PC-3 (cell line): ENCODE results near the gene DRAXIN. TPM values are rescaled to one million over a fixed set of nuclear protein-coding genes. Genes with fewer than 3 reads are reported as not detected.

Source experiments
- ATAC-seq: fragments of 200-7000 bp; cut with Tn5 transposase; 2 replicates; pipeline ENCODE4 v1.9.1; 2020; ENCODE audit warnings: mild to moderate bottlenecking, moderate library complexity
- BruUV-seq: library from RNA; stranded (reverse); fragments of 400-500 nt; replicated peaks from 2 replicates; lab custom pipeline; 2021; lab: Mats Ljungman, UMichigan
- CTCF ChIA-PET: fragments of 300-600 bp; sonication (Branson Sonifier 250); formaldehyde crosslinking; loops from one replicate; lab custom pipeline; 2022; ENCODE audit warnings: antibody characterized with exemption; lab: Charles Lee
- POLR2A ChIA-PET: fragments of 300-600 bp; sonication (Branson Sonifier 250); formaldehyde crosslinking; loops from one replicate; lab custom pipeline; 2022; ENCODE audit warnings: antibody characterized with exemption; ENCODE audit not compliant: unreplicated experiment; lab: Charles Lee
- DNase-seq: peaks from one replicate; pipeline ENCODE4 v3.0.0-alpha.2; 2015
- H2AFZ ChIP-seq: fragments of 300-600 bp; sonication (generic); 2 replicates; pipeline ENCODE4 v1.6.0; 2016; ENCODE audit warnings: antibody characterized with exemption, low read length
- H3F3A ChIP-seq: fragments of 300-600 bp; sonication (generic); one replicate; pipeline ENCODE4 v1.6.0; 2017; ENCODE audit warnings: antibody characterized with exemption, low read length, control low read depth, mild to moderate bottlenecking; ENCODE audit not compliant: unreplicated experiment
- H3K27ac ChIP-seq: fragments of 300-600 bp; sonication (generic); 2 replicates; pipeline ENCODE4 v1.5.1; 2016; ENCODE audit warnings: mild to moderate bottlenecking, low read length
- H3K27me3 ChIP-seq: fragments of 300-600 bp; sonication (generic); 2 replicates; pipeline ENCODE4 v1.6.1; 2016; ENCODE audit warnings: low read length, mixed read lengths
- H3K36me3 ChIP-seq: fragments of 300-600 bp; sonication (generic); 2 replicates; pipeline ENCODE4 v1.6.1; 2016; ENCODE audit warnings: low read depth, mixed run types, low read length, mixed read lengths
- H3K4me1 ChIP-seq: fragments of 300-600 bp; sonication (generic); 2 replicates; pipeline ENCODE4 v1.5.1; 2016; ENCODE audit warnings: low read length; ENCODE audit not compliant: insufficient read depth
- H3K4me2 ChIP-seq: fragments of 300-600 bp; sonication (generic); 2 replicates; pipeline ENCODE4 v1.6.0; 2016; ENCODE audit warnings: low read length
- H3K4me3 ChIP-seq: fragments of 300-600 bp; sonication (generic); 2 replicates; pipeline ENCODE4 v1.5.1; 2016; ENCODE audit warnings: mild to moderate bottlenecking, low read length, mixed read lengths
- H3K79me2 ChIP-seq: fragments of 300-600 bp; sonication (generic); 2 replicates; pipeline ENCODE4 v1.6.1; 2017; ENCODE audit warnings: low read length, mixed read lengths
- H3K9ac ChIP-seq: fragments of 300-600 bp; sonication (generic); 2 replicates; pipeline ENCODE4 v1.6.0; 2016; ENCODE audit warnings: mild to moderate bottlenecking, low read length
- H3K9me2 ChIP-seq: fragments of 300-600 bp; sonication (generic); replicated peaks from 2 replicates; pipeline ENCODE4 v1.6.1; 2016; ENCODE audit warnings: mixed run types, low read length, mixed read lengths
- H3K9me3 ChIP-seq: fragments of 300-600 bp; sonication (generic); 2 replicates; pipeline ENCODE4 v1.6.1; 2016; ENCODE audit warnings: low read length, mixed read lengths
- H4K20me1 ChIP-seq: fragments of 300-600 bp; sonication (generic); 2 replicates; pipeline ENCODE4 v1.6.1; 2016; ENCODE audit warnings: low read length, mixed read lengths
- EZH2 ChIP-seq: fragments of 300-600 bp; sonication (generic); IDR thresholded peaks from one replicate; pipeline ENCODE4 v1.6.1; 2017; ENCODE audit warnings: antibody characterized with exemption, mild to moderate bottlenecking, low read length; ENCODE audit not compliant: unreplicated experiment
- EZH2phosphoT487 ChIP-seq: fragments of 300-600 bp; sonication (generic); IDR thresholded peaks from 2 replicates; pipeline ENCODE4 v1.6.1; 2018; ENCODE audit warnings: mild to moderate bottlenecking, antibody characterized with exemption, low read length, borderline replicate concordance
- intact Hi-C: fragments of 100-400 bp; cut with micrococcal nuclease; formaldehyde crosslinking; loops from 2 replicates; pipeline ENCODE4 v1.9.0; 2023
- total RNA-seq: library from RNA; depleted of rRNA; stranded (reverse); fragments of >200 nt; gene quantifications from 2 replicates; pipeline ENCODE4 v1.2.3, GENCODE V29; 2014
- TF ChIP-seq, protein P1 (sequence below): fragments of 300-600 bp; sonication (generic); conservative IDR thresholded peaks from 2 replicates; pipeline ENCODE4 v1.5.1; 2017; ENCODE audit warnings: antibody characterized with exemption, low read depth, mild to moderate bottlenecking, low read length

The DRAXIN gene
- total RNA-seq, 1 experiment from 2014 or later, result 0.07 TPM

DNA sequence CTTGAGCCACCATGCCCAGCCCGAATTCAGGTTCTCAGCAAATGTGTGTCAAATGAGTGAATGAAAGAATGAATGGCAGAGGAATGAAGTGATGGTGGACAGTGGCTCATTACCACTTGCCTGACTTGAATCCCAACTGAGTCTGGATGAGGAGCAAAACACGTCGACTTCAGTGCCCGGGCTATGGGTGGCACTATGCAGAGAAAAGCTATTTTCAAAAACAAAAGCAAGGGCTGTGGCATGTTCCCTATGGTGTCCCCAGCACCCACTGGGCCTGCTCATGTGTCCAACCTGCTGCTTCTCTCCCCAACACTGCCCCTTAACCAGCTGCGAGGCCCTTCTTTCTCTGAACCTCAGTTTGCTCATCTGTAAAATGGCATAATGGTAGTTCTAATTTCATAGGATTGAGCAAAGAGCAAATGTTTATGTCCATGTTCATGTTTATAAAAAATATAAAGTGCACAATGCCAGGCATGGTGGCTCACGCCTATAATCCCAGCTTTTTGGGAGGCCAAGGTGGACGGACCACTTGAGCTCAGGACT is 6.2 kb upstream of the DRAXIN start:
- H3K4me2 ChIP-seq, result no peak overlapping the region
- ATAC-seq (no peak), DNase-seq (no peak)
- H3K9ac ChIP-seq, result no peak overlapping the region
- no TSS peak for BruUV-seq
- H3K9me2 ChIP-seq, result no peaks in the 10 kb centered on the region
- no peak overlapping the region for H3K4me3 ChIP-seq
- intact Hi-C loops, result no loop called here
- no peaks in the 10 kb centered on the region for H3K79me2 ChIP-seq
- no peaks in the 10 kb centered on the region for H3K9me3 ChIP-seq
- peaks cover 7% of the 10 kb centered on the region for H3K27me3 ChIP-seq
- no peak overlapping the region for H2AFZ ChIP-seq
- no peaks in the 10 kb centered on the region for H3F3A ChIP-seq
- CTCF ChIA-PET, result no interaction called here
- no peaks in the 10 kb centered on the region for H4K20me1 ChIP-seq
- TF ChIP-seq EZH2phosphoT487 (no peak), EZH2 (no peak)
- TF ChIP-seq, protein P1, sequence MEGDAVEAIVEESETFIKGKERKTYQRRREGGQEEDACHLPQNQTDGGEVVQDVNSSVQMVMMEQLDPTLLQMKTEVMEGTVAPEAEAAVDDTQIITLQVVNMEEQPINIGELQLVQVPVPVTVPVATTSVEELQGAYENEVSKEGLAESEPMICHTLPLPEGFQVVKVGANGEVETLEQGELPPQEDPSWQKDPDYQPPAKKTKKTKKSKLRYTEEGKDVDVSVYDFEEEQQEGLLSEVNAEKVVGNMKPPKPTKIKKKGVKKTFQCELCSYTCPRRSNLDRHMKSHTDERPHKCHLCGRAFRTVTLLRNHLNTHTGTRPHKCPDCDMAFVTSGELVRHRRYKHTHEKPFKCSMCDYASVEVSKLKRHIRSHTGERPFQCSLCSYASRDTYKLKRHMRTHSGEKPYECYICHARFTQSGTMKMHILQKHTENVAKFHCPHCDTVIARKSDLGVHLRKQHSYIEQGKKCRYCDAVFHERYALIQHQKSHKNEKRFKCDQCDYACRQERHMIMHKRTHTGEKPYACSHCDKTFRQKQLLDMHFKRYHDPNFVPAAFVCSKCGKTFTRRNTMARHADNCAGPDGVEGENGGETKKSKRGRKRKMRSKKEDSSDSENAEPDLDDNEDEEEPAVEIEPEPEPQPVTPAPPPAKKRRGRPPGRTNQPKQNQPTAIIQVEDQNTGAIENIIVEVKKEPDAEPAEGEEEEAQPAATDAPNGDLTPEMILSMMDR, result peak; percentile 23; the same call in 1 of the 2 replicates
- POLR2A ChIA-PET, result interaction anchor here (0.7 kb wide), 1 partner anchor 211 kb away, joined by 3 read pairs; no protein-coding TSS in a partner anchor
- no peaks in the 10 kb centered on the region for H3K36me3 ChIP-seq
- peaks cover 4% of the 10 kb centered on the region; the same call in 1 of the 2 replicates for H3K4me1 ChIP-seq
- no peak overlapping the region for H3K27ac ChIP-seq

DNA sequence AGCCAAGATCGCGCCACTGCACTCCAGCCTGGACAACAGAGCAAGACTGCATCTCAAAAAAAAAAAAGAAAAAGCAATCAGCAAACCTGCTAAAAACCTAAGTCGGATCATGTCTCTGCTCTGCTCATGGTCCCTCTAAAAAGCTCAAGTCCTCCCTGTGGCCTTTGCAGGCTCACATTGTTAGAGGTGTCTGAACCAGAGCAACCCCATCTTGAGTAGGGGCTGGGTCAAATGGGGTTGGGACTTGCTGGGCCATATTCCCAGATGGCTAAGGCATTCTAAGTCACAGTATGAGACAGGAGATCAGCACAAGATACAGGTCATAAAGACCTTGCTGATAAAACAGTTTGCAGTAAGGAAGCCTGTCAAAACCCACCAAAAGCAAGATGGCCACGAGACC is 3.0 kb upstream of the DRAXIN start:
- TF ChIP-seq EZH2phosphoT487 (no peak), EZH2 (no peak)
- TF ChIP-seq, protein P1, result no peak
- H3K9me3 ChIP-seq, result no peaks in the 10 kb centered on the region
- ATAC-seq (no peak), DNase-seq (no peak)
- no peak overlapping the region for H3K9ac ChIP-seq
- no peaks in the 10 kb centered on the region for H3K36me3 ChIP-seq
- ChIA-PET CTCF (no interaction called here), POLR2A (no interaction called here)
- no peak overlapping the region for H3K27ac ChIP-seq
- H3K27me3 ChIP-seq, result peaks cover 24% of the 10 kb centered on the region
- H3K79me2 ChIP-seq, result no peaks in the 10 kb centered on the region
- H3K4me2 ChIP-seq, result no peak overlapping the region
- intact Hi-C loops, result no loop called here
- BruUV-seq, result no TSS peak
- no peaks in the 10 kb centered on the region for H4K20me1 ChIP-seq
- no peak overlapping the region for H3K4me3 ChIP-seq
- H3K9me2 ChIP-seq, result no peaks in the 10 kb centered on the region
- no peaks in the 10 kb centered on the region for H3F3A ChIP-seq
- H2AFZ ChIP-seq, result no peak overlapping the region
- H3K4me1 ChIP-seq, result peaks cover 17% of the 10 kb centered on the region

DNA sequence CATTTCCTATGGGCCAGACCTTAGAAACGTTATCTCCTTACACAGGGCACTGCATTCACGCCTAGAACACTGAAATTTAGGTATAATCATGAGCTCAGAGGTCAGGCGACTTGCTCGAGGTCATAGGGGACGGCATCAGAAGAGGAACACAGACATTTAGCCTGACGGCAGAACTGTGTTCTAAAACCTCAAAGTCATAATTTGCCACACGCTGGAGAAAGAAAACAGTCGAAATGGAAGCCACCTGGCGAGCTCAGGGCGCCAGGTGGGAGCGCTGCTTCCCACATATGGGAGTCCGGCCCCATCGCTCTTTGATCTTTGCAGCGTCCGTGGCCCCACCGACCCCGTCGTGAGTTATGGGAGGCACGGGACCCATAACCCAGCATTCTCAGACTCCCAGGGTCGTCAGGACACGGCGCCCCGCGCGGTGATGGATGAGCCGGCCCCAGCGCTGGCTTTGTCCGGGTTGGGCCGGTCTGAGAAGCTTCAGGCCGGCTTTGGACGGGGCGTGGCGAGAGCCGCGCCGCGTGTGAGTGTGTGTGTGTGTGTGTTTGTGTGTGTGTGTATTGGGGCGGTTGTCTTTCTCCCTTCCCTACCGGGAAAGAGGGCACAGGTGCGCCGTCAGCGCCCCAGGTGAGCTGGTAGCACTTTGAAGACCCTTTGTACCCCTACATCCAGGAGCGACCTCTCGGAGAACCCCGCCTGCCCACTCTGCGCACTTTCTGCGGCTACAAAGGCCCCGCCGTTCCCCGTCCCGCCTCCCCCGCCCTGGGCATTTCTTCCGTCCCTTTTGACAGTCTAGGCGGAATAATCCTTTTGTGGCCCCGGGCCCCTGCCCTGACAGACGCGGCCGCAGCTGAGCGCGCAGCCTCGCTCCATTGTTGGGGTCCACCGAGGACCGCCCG is 861 bp upstream of the DRAXIN start:
- Histone ChIP-seq H3F3A (no peaks in the 10 kb centered on the region), H3K79me2 (no peaks in the 10 kb centered on the region), H3K9ac (no peak overlapping the region), H3K9me2 (no peaks in the 10 kb centered on the region), H3K9me3 (no peaks in the 10 kb centered on the region), H3K4me3 (peak overlapping the region; percentile 55; the same call in 1 of the 2 replicates), H3K27me3 (peaks cover 24% of the 10 kb centered on the region), H3K4me1 (peaks cover 19% of the 10 kb centered on the region), H3K27ac (no peak overlapping the region), H2AFZ (0 out of 2 replicates have a peak overlapping the region, but pooled peaks have one; percentile 20), H4K20me1 (no peaks in the 10 kb centered on the region), H3K4me2 (peak overlapping the region; percentile 65), H3K36me3 (no peaks in the 10 kb centered on the region)
- TF ChIP-seq, protein P1, result no peak
- TF ChIP-seq EZH2phosphoT487 (peak; percentile 32; the same call in 1 of the 2 replicates), EZH2 (peak; percentile 84)
- no peak for ATAC-seq
- no peak for DNase-seq
- BruUV-seq, result no TSS peak
- POLR2A ChIA-PET, result no interaction called here
- intact Hi-C loops, result no loop called here
- CTCF ChIA-PET, result no interaction called here
